DOHH2 (cell line): ENCODE data around the gene CKB.

Experiments
- H3F3A ChIP-seq: fragments of 200-600 bp; sonication (generic), shearing (Covaris generic); 2 replicates; pipeline ENCODE4 v1.6.0; 2016; ENCODE audit warnings: antibody characterized with exemption, mild to moderate bottlenecking; ENCODE audit not compliant: control insufficient read depth, insufficient read depth
- H3K27ac ChIP-seq: fragments of 200-600 bp; sonication (generic); 2 replicates; pipeline ENCODE4 v1.5.1; 2014; ENCODE audit warnings: low read depth, mild to moderate bottlenecking, low read length, moderate library complexity
- H3K27me3 ChIP-seq: fragments of 200-600 bp; sonication (generic); 2 replicates; pipeline ENCODE4 v1.6.1; 2014; ENCODE audit warnings: mild to moderate bottlenecking, low read length, mixed read lengths; ENCODE audit not compliant: control insufficient read depth
- H3K36me3 ChIP-seq: fragments of 200-600 bp; sonication (generic); 2 replicates; pipeline ENCODE4 v1.6.1; 2014; ENCODE audit warnings: mild to moderate bottlenecking, low read length, moderate library complexity, mixed read lengths; ENCODE audit not compliant: control insufficient read depth
- H3K4me1 ChIP-seq: fragments of 200-600 bp; sonication (generic); 2 replicates; pipeline ENCODE4 v1.6.1; 2014; ENCODE audit warnings: mild to moderate bottlenecking, low read length, mixed read lengths; ENCODE audit not compliant: control insufficient read depth
- H3K4me2 ChIP-seq: fragments of 200-600 bp; sonication (generic); 2 replicates; pipeline ENCODE4 v1.6.0; 2014; ENCODE audit warnings: mild to moderate bottlenecking, low read length, moderate library complexity
- H3K4me3 ChIP-seq: fragments of 200-600 bp; sonication (generic); 2 replicates; pipeline ENCODE4 v1.5.1; 2014; ENCODE audit warnings: mild to moderate bottlenecking, low read length, mixed read lengths
- H3K79me2 ChIP-seq: fragments of 200-600 bp; sonication (generic); 2 replicates; pipeline ENCODE4 v1.6.1; 2014; ENCODE audit warnings: mild to moderate bottlenecking, low read length, mixed read lengths; ENCODE audit not compliant: control insufficient read depth
- H3K9me2 ChIP-seq: fragments of 200-600 bp; sonication (generic); replicated peaks from 2 replicates; pipeline ENCODE4 v1.6.1; 2014; ENCODE audit warnings: mild to moderate bottlenecking, low read length, mixed read lengths; ENCODE audit not compliant: control insufficient read depth
- H3K9me3 ChIP-seq: fragments of 200-600 bp; sonication (generic); 2 replicates; pipeline ENCODE4 v1.6.1; 2014; ENCODE audit warnings: antibody characterized with exemption, low read length, mixed read lengths; ENCODE audit not compliant: control insufficient read depth, insufficient read depth
- H4K20me1 ChIP-seq: fragments of 200-600 bp; sonication (generic); 2 replicates; pipeline ENCODE4 v1.6.0; 2014; ENCODE audit warnings: low read depth, mild to moderate bottlenecking, antibody characterized with exemption, low read length, moderate library complexity; ENCODE audit not compliant: control insufficient read depth, insufficient read depth
- CTCF ChIP-seq: fragments of 200-600 bp; sonication (generic); IDR thresholded peaks from one replicate; pipeline ENCODE4 v1.5.1; 2014; ENCODE audit warnings: antibody characterized with exemption, mild to moderate bottlenecking, low read depth, low read length; ENCODE audit not compliant: poor library complexity, severe bottlenecking
- EZH2phosphoT487 ChIP-seq: fragments of 200-600 bp; sonication (generic); IDR thresholded peaks from 2 replicates; pipeline ENCODE4 v1.6.1; 2017; ENCODE audit warnings: borderline replicate concordance, mild to moderate bottlenecking, antibody characterized with exemption, low read length, moderate library complexity, mixed read lengths

Gene CKB

GRCh38 chr14:103562179-103562428 lies 39.5 kb upstream of the CKB start:
- Histone ChIP-seq H3K36me3 (peaks cover 42% of the 10 kb centered on the region), H3K9me2 (no peaks in the 10 kb centered on the region), H3K27me3 (no peaks in the 10 kb centered on the region), H3K4me2 (peak overlapping the region; percentile 95), H3K4me1 (peaks cover 29% of the 10 kb centered on the region), H3K27ac (peak overlapping the region; percentile 58), H4K20me1 (peaks cover 35% of the 10 kb centered on the region), H3F3A (peaks cover 10% of the 10 kb centered on the region), H3K9me3 (no peaks in the 10 kb centered on the region), H3K4me3 (peak overlapping the region; percentile 92), H3K79me2 (peaks cover 96% of the 10 kb centered on the region)
- TF ChIP-seq CTCF: no peak
- no peak for TF ChIP-seq EZH2phosphoT487

- Histone ChIP-seq H3K9me3 (no peaks in the 10 kb centered on the region), H3K36me3 (peaks cover 45% of the 10 kb centered on the region), H3K4me1 (peaks cover 33% of the 10 kb centered on the region), H3K27me3 (no peaks in the 10 kb centered on the region), H4K20me1 (peaks cover 38% of the 10 kb centered on the region), H3F3A (peaks cover 15% of the 10 kb centered on the region), H3K9me2 (no peaks in the 10 kb centered on the region), H3K4me2 (peak overlapping the region; percentile 95), H3K27ac (peak overlapping the region; percentile 58), H3K4me3 (peak overlapping the region; percentile 92), H3K79me2 (peaks cover 97% of the 10 kb centered on the region)
- TF ChIP-seq EZH2phosphoT487 (no peak), CTCF (no peak)
Measured at GRCh38 chr14:103561381-103562178, 39.0 kb upstream of the CKB start.

- no peaks in the 10 kb centered on the region for H3K9me3 ChIP-seq
- TF ChIP-seq CTCF: no peak
- no peak for TF ChIP-seq EZH2phosphoT487
- peaks cover 38% of the 10 kb centered on the region for H4K20me1 ChIP-seq
- H3K4me1 ChIP-seq: peaks cover 33% of the 10 kb centered on the region
- H3F3A ChIP-seq: peaks cover 17% of the 10 kb centered on the region
- H3K4me2 ChIP-seq: peak overlapping the region; percentile 95
- H3K27me3 ChIP-seq: no peaks in the 10 kb centered on the region
- no peak overlapping the region for H3K27ac ChIP-seq
- H3K9me2 ChIP-seq: no peaks in the 10 kb centered on the region
- H3K36me3 ChIP-seq: peaks cover 45% of the 10 kb centered on the region
- peaks cover 95% of the 10 kb centered on the region for H3K79me2 ChIP-seq
- peak overlapping the region; percentile 92 for H3K4me3 ChIP-seq
Measured at GRCh38 chr14:103560691-103561090, 38.1 kb upstream of the CKB start.
